GM23338 (cell line): ENCODE results near the gene B3GALT5. TPM values are rescaled to one million over a fixed set of nuclear protein-coding genes. Genes with fewer than 3 reads are reported as not detected.

Experiments
- ATAC-seq: fragments of 200-7000 bp; cut with Tn5 transposase; 3 replicates; pipeline ENCODE4 v1.9.1; 2020
- DNase-seq: peaks from one replicate; pipeline ENCODE4 v3.0.0-alpha.2; 2015; ENCODE audit warnings: low spot score
- H2AFZ ChIP-seq: fragments of 200-600 bp; sonication (generic); 2 replicates; pipeline ENCODE4 v1.8.0; 2016; ENCODE audit warnings: antibody characterized with exemption, mild to moderate bottlenecking, moderate library complexity
- H3F3A ChIP-seq: fragments of 200-600 bp; sonication (generic); replicated peaks from 2 replicates; pipeline ENCODE4 v1.8.0; 2017; ENCODE audit warnings: antibody characterized with exemption, mixed run types, low read depth
- H3K27ac ChIP-seq: fragments of 200-600 bp; sonication (generic); 2 replicates; pipeline ENCODE4 v1.6.1; 2016; ENCODE audit warnings: low read depth
- H3K27me3 ChIP-seq: fragments of 200-600 bp; sonication (generic); 2 replicates; pipeline ENCODE4 v1.8.0; 2016; ENCODE audit warnings: mild to moderate bottlenecking, mixed run types, moderate library complexity; ENCODE audit not compliant: insufficient read depth
- H3K36me3 ChIP-seq: fragments of 200-600 bp; sonication (generic); 2 replicates; pipeline ENCODE4 v1.8.0; 2016; ENCODE audit warnings: mild to moderate bottlenecking; ENCODE audit not compliant: insufficient read depth
- H3K4me1 ChIP-seq: fragments of 200-600 bp; sonication (generic); 2 replicates; pipeline ENCODE4 v1.8.0; 2016; ENCODE audit warnings: mild to moderate bottlenecking, moderate library complexity; ENCODE audit not compliant: insufficient read depth
- H3K4me2 ChIP-seq: fragments of 200-600 bp; sonication (generic); 2 replicates; pipeline ENCODE4 v1.7.1; 2017; ENCODE audit warnings: mixed run types
- H3K4me3 ChIP-seq: fragments of 200-600 bp; sonication (generic); 2 replicates; pipeline ENCODE4 v1.6.1; 2016; ENCODE audit warnings: mixed run types
- H3K79me2 ChIP-seq: fragments of 200-600 bp; sonication (generic); replicated peaks from 2 replicates; pipeline ENCODE4 v1.8.0; 2017; ENCODE audit warnings: mild to moderate bottlenecking; ENCODE audit not compliant: insufficient read depth
- H3K9me2 ChIP-seq: fragments of 200-600 bp; sonication (generic); 2 replicates; pipeline ENCODE4 v1.8.0; 2017; ENCODE audit not compliant: insufficient read depth
- H4K20me1 ChIP-seq: fragments of 200-600 bp; sonication (generic); replicated peaks from 2 replicates; pipeline ENCODE4 v1.8.0; 2017; ENCODE audit warnings: mild to moderate bottlenecking; ENCODE audit not compliant: insufficient read depth
- H3K27ac Mint-ChIP-seq: 2 replicates; pipeline ENCODE4 v1.8.0; 2020; ENCODE audit warnings: inconsistent platforms, mild to moderate bottlenecking, moderate library complexity, mixed read lengths
- H3K27me3 Mint-ChIP-seq: 3 replicates; pipeline ENCODE4 v1.8.0; 2022; ENCODE audit warnings: low read depth, mild to moderate bottlenecking, moderate library complexity, mixed read lengths, inconsistent platforms; ENCODE audit not compliant: insufficient read depth, poor library complexity
- H3K36me3 Mint-ChIP-seq: 3 replicates; pipeline ENCODE4 v1.8.0; 2021; ENCODE audit warnings: low read depth, mild to moderate bottlenecking, inconsistent platforms, moderate library complexity, mixed read lengths
- H3K4me1 Mint-ChIP-seq: 3 replicates; pipeline ENCODE4 v1.8.0; 2020; ENCODE audit warnings: mild to moderate bottlenecking, inconsistent platforms, mixed read lengths
- H3K4me3 Mint-ChIP-seq: 3 replicates; pipeline ENCODE4 v1.8.0; 2021; ENCODE audit warnings: moderate library complexity, mild to moderate bottlenecking, inconsistent platforms, mixed read lengths
- H3K9me3 Mint-ChIP-seq: 3 replicates; pipeline ENCODE4 v1.8.0; 2020; ENCODE audit warnings: moderate library complexity, mild to moderate bottlenecking, inconsistent platforms, mixed read lengths
- CREB1 ChIP-seq: fragments of 250-450 bp; sonication (Bioruptor Pico); IDR thresholded peaks from 2 replicates; pipeline ENCODE4 v1.5.0; 2020; ENCODE audit warnings: low read depth, mild to moderate bottlenecking, moderate library complexity
- CTCF ChIP-seq, 2 experiments: fragments of 200-600 bp in 1 of 2; sonication (generic) in 1 of 2; conservative IDR thresholded peaks; 2 replicates each; pipeline versions ENCODE4 v1.5.1 to v1.6.1; 2016 to 2017; ENCODE audit warnings: antibody characterized with exemption in 2 of 2, low read depth in 2 of 2, mild to moderate bottlenecking in 2 of 2, moderate library complexity in 1 of 2
- EZH2 ChIP-seq: fragments of 200-600 bp; sonication (generic); IDR thresholded peaks from one replicate; pipeline ENCODE4 v1.8.0; 2017; ENCODE audit warnings: antibody characterized with exemption, mild to moderate bottlenecking, low read depth; ENCODE audit not compliant: unreplicated experiment
- EZH2phosphoT487 ChIP-seq: fragments of 200-600 bp; sonication (generic); IDR thresholded peaks from one replicate; pipeline ENCODE4 v1.8.1; 2018; ENCODE audit warnings: antibody characterized with exemption; ENCODE audit not compliant: unreplicated experiment
- JUNB ChIP-seq: IDR thresholded peaks from one replicate; pipeline ENCODE4 v1.6.1; 2016; ENCODE audit warnings: antibody characterized with exemption; ENCODE audit not compliant: unreplicated experiment
- NANOG ChIP-seq: IDR thresholded peaks from 2 replicates; pipeline ENCODE4 v1.6.1; 2016; ENCODE audit warnings: antibody characterized with exemption, borderline replicate concordance
- POLR2AphosphoS5 ChIP-seq: IDR thresholded peaks from 2 replicates; pipeline ENCODE4 v1.6.1; 2016; ENCODE audit warnings: antibody characterized with exemption, low read depth
- STAT1 ChIP-seq: IDR thresholded peaks from one replicate; pipeline ENCODE4 v1.6.1; 2016; ENCODE audit warnings: antibody characterized with exemption; ENCODE audit not compliant: unreplicated experiment
- ZNF114 ChIP-seq: fragments of 250-450 bp; sonication (Bioruptor Pico); IDR thresholded peaks from 2 replicates; pipeline ENCODE4 v1.5.0; 2020; ENCODE audit warnings: mild to moderate bottlenecking, moderate library complexity
- ZNF331 ChIP-seq: fragments of 250-450 bp; sonication (Bioruptor Pico); IDR thresholded peaks from 2 replicates; pipeline ENCODE4 v1.5.0; 2020; ENCODE audit warnings: low read depth, mild to moderate bottlenecking, moderate library complexity
- ZNF462 ChIP-seq: fragments of 250-450 bp; sonication (Bioruptor Pico); IDR thresholded peaks from 2 replicates; pipeline ENCODE4 v1.5.0; 2020; ENCODE audit warnings: mild to moderate bottlenecking, moderate library complexity
- polyA plus RNA-seq: library from polyadenylated mRNA; unstranded; fragments of >200 nt; fragmentation: Nextera tagmentation; extraction: Ambion mirVana; gene quantifications from 2 replicates; pipeline ENCODE4 v1.2.1, GENCODE V29; 2016
- total RNA-seq: library from RNA; depleted of rRNA; stranded (reverse); fragments of >200 nt; shearing (Covaris generic); gene quantifications from 2 replicates; pipeline ENCODE4 v1.2.3, GENCODE V29; 2014
- TF ChIP-seq, protein P1 (sequence below): IDR thresholded peaks from one replicate; pipeline ENCODE4 v1.6.1; 2018; ENCODE audit warnings: antibody characterized with exemption; ENCODE audit not compliant: unreplicated experiment
- TF ChIP-seq, protein P2 (sequence below): IDR thresholded peaks from 2 replicates; pipeline ENCODE4 v1.6.1; 2016; ENCODE audit warnings: antibody characterized with exemption

Gene B3GALT5
- total and polyA plus RNA-seq, 2 experiments from 2014 or later, result 6.2 to 37.5 TPM

DNA sequence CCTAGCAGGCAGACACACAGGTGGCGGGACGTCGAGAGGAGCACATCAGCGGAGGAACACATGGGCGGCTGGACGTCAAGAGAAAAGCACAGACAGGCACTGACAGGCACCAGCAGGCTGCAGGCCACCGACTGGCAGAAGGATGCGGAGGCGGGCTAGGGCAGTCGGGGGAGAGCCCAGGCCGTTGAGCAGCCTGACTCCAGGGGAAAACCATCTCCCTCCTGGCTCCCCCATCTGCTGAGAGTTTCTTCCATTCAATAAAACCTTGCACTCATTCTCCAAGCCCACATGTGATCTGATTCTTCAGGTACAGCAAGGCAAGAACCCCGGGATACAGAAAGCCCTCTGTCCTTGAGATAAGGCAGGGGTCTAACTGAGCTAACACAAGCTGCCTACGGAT is 25.5 kb downstream of the B3GALT5 start:
- Mint-ChIP-seq H3K4me1 (peaks cover 81% of the 10 kb centered on the region), H3K4me3 (no peak overlapping the region), H3K9me3 (no peaks in the 10 kb centered on the region), H3K27me3 (peaks cover 27% of the 10 kb centered on the region), H3K36me3 (peaks cover 34% of the 10 kb centered on the region), H3K27ac (no peak overlapping the region)
- ATAC-seq (peak; percentile 11), DNase-seq (no peak)
- Histone ChIP-seq H2AFZ (no peak overlapping the region), H3K4me1 (peaks cover 63% of the 10 kb centered on the region), H3K4me3 (no peak overlapping the region), H4K20me1 (no peaks in the 10 kb centered on the region; the same call in 1 of the 2 replicates), H3K27me3 (no peaks in the 10 kb centered on the region), H3K36me3 (no peaks in the 10 kb centered on the region), H3F3A (peaks cover 12% of the 10 kb centered on the region; the same call in 1 of the 2 replicates), H3K79me2 (peaks cover 100% of the 10 kb centered on the region), H3K9me2 (peaks cover 11% of the 10 kb centered on the region; the same call in 1 of the 2 replicates), H3K27ac (peak overlapping the region; percentile 92), H3K4me2 (peak overlapping the region; percentile 51)
- no peak for TF ChIP-seq STAT1
- no peak for TF ChIP-seq EZH2phosphoT487
- TF ChIP-seq, protein P1, sequence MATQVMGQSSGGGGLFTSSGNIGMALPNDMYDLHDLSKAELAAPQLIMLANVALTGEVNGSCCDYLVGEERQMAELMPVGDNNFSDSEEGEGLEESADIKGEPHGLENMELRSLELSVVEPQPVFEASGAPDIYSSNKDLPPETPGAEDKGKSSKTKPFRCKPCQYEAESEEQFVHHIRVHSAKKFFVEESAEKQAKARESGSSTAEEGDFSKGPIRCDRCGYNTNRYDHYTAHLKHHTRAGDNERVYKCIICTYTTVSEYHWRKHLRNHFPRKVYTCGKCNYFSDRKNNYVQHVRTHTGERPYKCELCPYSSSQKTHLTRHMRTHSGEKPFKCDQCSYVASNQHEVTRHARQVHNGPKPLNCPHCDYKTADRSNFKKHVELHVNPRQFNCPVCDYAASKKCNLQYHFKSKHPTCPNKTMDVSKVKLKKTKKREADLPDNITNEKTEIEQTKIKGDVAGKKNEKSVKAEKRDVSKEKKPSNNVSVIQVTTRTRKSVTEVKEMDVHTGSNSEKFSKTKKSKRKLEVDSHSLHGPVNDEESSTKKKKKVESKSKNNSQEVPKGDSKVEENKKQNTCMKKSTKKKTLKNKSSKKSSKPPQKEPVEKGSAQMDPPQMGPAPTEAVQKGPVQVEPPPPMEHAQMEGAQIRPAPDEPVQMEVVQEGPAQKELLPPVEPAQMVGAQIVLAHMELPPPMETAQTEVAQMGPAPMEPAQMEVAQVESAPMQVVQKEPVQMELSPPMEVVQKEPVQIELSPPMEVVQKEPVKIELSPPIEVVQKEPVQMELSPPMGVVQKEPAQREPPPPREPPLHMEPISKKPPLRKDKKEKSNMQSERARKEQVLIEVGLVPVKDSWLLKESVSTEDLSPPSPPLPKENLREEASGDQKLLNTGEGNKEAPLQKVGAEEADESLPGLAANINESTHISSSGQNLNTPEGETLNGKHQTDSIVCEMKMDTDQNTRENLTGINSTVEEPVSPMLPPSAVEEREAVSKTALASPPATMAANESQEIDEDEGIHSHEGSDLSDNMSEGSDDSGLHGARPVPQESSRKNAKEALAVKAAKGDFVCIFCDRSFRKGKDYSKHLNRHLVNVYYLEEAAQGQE, result no peak
- no peak for TF ChIP-seq ZNF331 (CRISPR knock-in tag)
- TF ChIP-seq, protein P2, sequence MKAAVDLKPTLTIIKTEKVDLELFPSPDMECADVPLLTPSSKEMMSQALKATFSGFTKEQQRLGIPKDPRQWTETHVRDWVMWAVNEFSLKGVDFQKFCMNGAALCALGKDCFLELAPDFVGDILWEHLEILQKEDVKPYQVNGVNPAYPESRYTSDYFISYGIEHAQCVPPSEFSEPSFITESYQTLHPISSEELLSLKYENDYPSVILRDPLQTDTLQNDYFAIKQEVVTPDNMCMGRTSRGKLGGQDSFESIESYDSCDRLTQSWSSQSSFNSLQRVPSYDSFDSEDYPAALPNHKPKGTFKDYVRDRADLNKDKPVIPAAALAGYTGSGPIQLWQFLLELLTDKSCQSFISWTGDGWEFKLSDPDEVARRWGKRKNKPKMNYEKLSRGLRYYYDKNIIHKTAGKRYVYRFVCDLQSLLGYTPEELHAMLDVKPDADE, result no peak
- no peak for TF ChIP-seq ZNF114
- TF ChIP-seq CTCF (conservative IDR thresholded peaks at IDR 0.05; ENCODE audit: low read depth in 2 of 2), result no peak
- no peak for TF ChIP-seq EZH2
- no peak for TF ChIP-seq ZNF462 (CRISPR knock-in tag)
- no peak for TF ChIP-seq NANOG
- no peak for TF ChIP-seq POLR2AphosphoS5
- TF ChIP-seq CREB1 (CRISPR knock-in tag), result no peak
- TF ChIP-seq JUNB, result no peak
